Fibroblast of lung (primary cell): ENCODE measurements around the gene ATG10. TPM values are rescaled to one million over a fixed set of nuclear protein-coding genes. Genes with fewer than 3 reads are reported as not detected.

Experiments
- DNase-seq, 2 donors: peaks; one replicate each; pipeline versions ENCODE4 v3.0.0 to v3.0.0-alpha.2; 2010; ENCODE audit warnings: low read depth in 2 of 2
- H2AFZ ChIP-seq: 2 replicates; pipeline ENCODE4 v1.5.1; 2012; ENCODE audit warnings: low read length, control low read depth, inconsistent platforms
- H3K27ac ChIP-seq: 2 replicates; pipeline ENCODE4 v1.5.1; 2011; ENCODE audit warnings: low read length, control low read depth; ENCODE audit not compliant: insufficient read depth
- H3K27me3 ChIP-seq: 2 replicates; pipeline ENCODE4 v1.5.1; 2011; ENCODE audit warnings: mild to moderate bottlenecking, low read length; ENCODE audit not compliant: control insufficient read depth, insufficient read depth
- H3K36me3 ChIP-seq: 2 replicates; pipeline ENCODE4 v1.5.1; 2011; ENCODE audit warnings: low read length; ENCODE audit not compliant: control insufficient read depth, insufficient read depth
- H3K4me1 ChIP-seq: 2 replicates; pipeline ENCODE4 v1.5.1; 2011; ENCODE audit warnings: low read length; ENCODE audit not compliant: control insufficient read depth, insufficient read depth; ENCODE audit errors: extremely low read depth
- H3K4me2 ChIP-seq: 2 replicates; pipeline ENCODE4 v1.5.1; 2011; ENCODE audit warnings: low read length, control low read depth; ENCODE audit not compliant: insufficient read depth; ENCODE audit errors: extremely low read depth
- H3K4me3 ChIP-seq, 4 experiments: fragments of 200-600 bp in 1 of 4; sonication (generic) in 1 of 4; replicated peaks in 1 of 4; 2 replicates each; pipeline ENCODE4 v1.5.1; 2011 to 2016; ENCODE audit warnings: low read length in 4 of 4, low read depth in 3 of 4, mild to moderate bottlenecking in 3 of 4, control low read depth in 2 of 4, inconsistent platforms in 1 of 4, mixed read lengths in 1 of 4; ENCODE audit not compliant: insufficient read depth in 1 of 4; ENCODE audit errors: control extremely low read depth in 1 of 4
- H3K79me2 ChIP-seq: 2 replicates; pipeline ENCODE4 v1.5.1; 2012; ENCODE audit warnings: mild to moderate bottlenecking, low read length, inconsistent platforms; ENCODE audit not compliant: control insufficient read depth, insufficient read depth
- H3K9ac ChIP-seq: 2 replicates; pipeline ENCODE4 v1.5.1; 2011; ENCODE audit warnings: mild to moderate bottlenecking, low read length, control low read depth; ENCODE audit not compliant: insufficient read depth
- H3K9me3 ChIP-seq: 2 replicates; pipeline ENCODE4 v1.5.1; 2012; ENCODE audit warnings: low read depth, low read length; ENCODE audit not compliant: control insufficient read depth, insufficient read depth
- H4K20me1 ChIP-seq: 2 replicates; pipeline ENCODE4 v1.5.1; 2011; ENCODE audit warnings: low read length; ENCODE audit not compliant: control insufficient read depth, insufficient read depth; ENCODE audit errors: extremely low read depth
- EZH2 ChIP-seq: IDR thresholded peaks from 2 replicates; pipeline ENCODE4 v1.5.1; 2012; ENCODE audit warnings: low read length, control low read depth, mild to moderate bottlenecking; ENCODE audit errors: missing control alignments
- polyA plus RNA-seq, 2 donors: library from polyadenylated mRNA; depleted of rRNA in 1 of 2; stranded (reverse) in 1 of 2; unstranded in 1 of 2; fragments of >200 nt; gene quantifications; 2 replicates each; pipeline ENCODE4 v1.2.1, GENCODE V29; 2011 to 2012; ENCODE audit warnings: missing spikeins in 1 of 2
- total RNA-seq: library from RNA; depleted of rRNA; stranded (reverse); fragments of >200 nt; gene quantifications from 2 replicates; pipeline ENCODE4 v1.2.1, GENCODE V29; 2014
- TF ChIP-seq, protein P1 (sequence below), 2 donors: IDR thresholded peaks in 1 of 2; conservative IDR thresholded peaks in 1 of 2; 1 replicate in 1 of 2; 2 replicates in 1 of 2; pipeline ENCODE4 v1.5.1; 2011 to 2012; ENCODE audit warnings: low read length in 2 of 2, control low read depth in 1 of 2, inconsistent platforms in 1 of 2, low read depth in 1 of 2, mild to moderate bottlenecking in 1 of 2

The ATG10 gene
- total and polyA plus RNA-seq, 2 donors (not counting 1 experiment from before 2014, with no cell fraction given): 2.5 to 8.8 TPM

DNA sequence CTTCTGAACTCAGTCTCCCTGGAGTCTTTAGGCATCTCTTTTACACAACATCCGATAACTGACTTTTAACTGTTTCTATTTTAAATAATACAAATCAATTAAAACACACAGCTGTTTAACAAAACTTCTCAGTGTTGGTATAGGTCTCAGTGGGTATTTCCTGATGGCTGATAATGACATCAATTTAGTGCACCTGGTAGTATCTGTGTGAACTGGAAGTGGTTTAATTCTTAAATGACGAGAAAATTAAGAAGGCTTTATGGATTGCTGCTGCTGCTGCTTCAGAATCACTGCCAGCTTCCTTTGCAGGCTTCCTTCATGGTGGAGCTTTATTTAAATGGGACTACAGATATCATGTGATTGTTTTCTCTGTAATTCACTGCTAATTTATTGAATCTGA is 214.0 kb downstream of the ATG10 start:
- no peaks in the 10 kb centered on the region for H3K4me1 ChIP-seq
- no peaks in the 10 kb centered on the region for H3K36me3 ChIP-seq
- H3K4me3 ChIP-seq: no peak overlapping the region
- H3K79me2 ChIP-seq: no peaks in the 10 kb centered on the region
- no peak for DNase-seq
- no peaks in the 10 kb centered on the region for H3K9me3 ChIP-seq
- no peaks in the 10 kb centered on the region for H4K20me1 ChIP-seq
- H3K4me2 ChIP-seq: no peak overlapping the region
- no peak overlapping the region for H2AFZ ChIP-seq
- H3K27ac ChIP-seq: no peak overlapping the region
- H3K27me3 ChIP-seq: no peaks in the 10 kb centered on the region
- TF ChIP-seq, protein P1, sequence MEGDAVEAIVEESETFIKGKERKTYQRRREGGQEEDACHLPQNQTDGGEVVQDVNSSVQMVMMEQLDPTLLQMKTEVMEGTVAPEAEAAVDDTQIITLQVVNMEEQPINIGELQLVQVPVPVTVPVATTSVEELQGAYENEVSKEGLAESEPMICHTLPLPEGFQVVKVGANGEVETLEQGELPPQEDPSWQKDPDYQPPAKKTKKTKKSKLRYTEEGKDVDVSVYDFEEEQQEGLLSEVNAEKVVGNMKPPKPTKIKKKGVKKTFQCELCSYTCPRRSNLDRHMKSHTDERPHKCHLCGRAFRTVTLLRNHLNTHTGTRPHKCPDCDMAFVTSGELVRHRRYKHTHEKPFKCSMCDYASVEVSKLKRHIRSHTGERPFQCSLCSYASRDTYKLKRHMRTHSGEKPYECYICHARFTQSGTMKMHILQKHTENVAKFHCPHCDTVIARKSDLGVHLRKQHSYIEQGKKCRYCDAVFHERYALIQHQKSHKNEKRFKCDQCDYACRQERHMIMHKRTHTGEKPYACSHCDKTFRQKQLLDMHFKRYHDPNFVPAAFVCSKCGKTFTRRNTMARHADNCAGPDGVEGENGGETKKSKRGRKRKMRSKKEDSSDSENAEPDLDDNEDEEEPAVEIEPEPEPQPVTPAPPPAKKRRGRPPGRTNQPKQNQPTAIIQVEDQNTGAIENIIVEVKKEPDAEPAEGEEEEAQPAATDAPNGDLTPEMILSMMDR (conservative IDR thresholded peaks at IDR 0.05 in 1 of 2, IDR thresholded peaks at IDR 0.05 in 1 of 2; ENCODE audit: low read depth in 1 of 2, low read length in 2 of 2): no peak
- no peak for TF ChIP-seq EZH2
- H3K9ac ChIP-seq: no peak overlapping the region

DNA sequence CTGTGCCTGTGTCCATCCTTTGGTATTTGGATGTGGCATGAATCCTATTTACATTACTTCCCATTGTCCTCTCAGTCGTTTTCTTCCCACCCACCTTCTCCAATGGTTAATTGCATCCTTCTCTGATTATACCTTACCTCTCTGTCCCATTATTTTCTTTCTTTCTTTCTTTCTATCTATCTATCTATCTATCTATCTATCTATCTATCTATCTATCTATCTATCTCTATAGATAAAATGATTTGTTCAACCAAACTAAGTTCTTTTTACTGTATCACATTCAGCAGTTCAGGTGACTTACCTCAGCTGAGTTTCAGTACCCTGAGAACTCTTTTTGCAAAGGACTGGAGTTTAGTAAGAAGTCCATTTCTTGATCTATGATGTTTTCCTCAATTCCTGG is 225.7 kb downstream of the ATG10 start:
- no peaks in the 10 kb centered on the region for H3K27me3 ChIP-seq
- no peak overlapping the region for H3K9ac ChIP-seq
- H3K9me3 ChIP-seq: no peaks in the 10 kb centered on the region
- no peaks in the 10 kb centered on the region for H3K4me1 ChIP-seq
- H2AFZ ChIP-seq: no peak overlapping the region
- H3K27ac ChIP-seq: no peak overlapping the region
- no peak overlapping the region for H3K4me3 ChIP-seq
- no peak for DNase-seq
- H4K20me1 ChIP-seq: no peaks in the 10 kb centered on the region
- TF ChIP-seq, protein P1 (conservative IDR thresholded peaks at IDR 0.05 in 1 of 2, IDR thresholded peaks at IDR 0.05 in 1 of 2; ENCODE audit: low read depth in 1 of 2, low read length in 2 of 2): no peak
- no peak for TF ChIP-seq EZH2
- H3K79me2 ChIP-seq: no peaks in the 10 kb centered on the region
- H3K36me3 ChIP-seq: no peaks in the 10 kb centered on the region
- H3K4me2 ChIP-seq: no peak overlapping the region

- TF ChIP-seq, protein P1 (conservative IDR thresholded peaks at IDR 0.05 in 1 of 2, IDR thresholded peaks at IDR 0.05 in 1 of 2; ENCODE audit: low read depth in 1 of 2, low read length in 2 of 2): no peak
- no peak for TF ChIP-seq EZH2
- Histone ChIP-seq H3K9ac (no peak overlapping the region), H3K4me3 (no peak overlapping the region), H3K27ac (no peak overlapping the region), H3K9me3 (no peaks in the 10 kb centered on the region), H4K20me1 (no peaks in the 10 kb centered on the region), H3K27me3 (no peaks in the 10 kb centered on the region), H3K36me3 (no peaks in the 10 kb centered on the region), H3K79me2 (no peaks in the 10 kb centered on the region), H3K4me2 (no peak overlapping the region), H2AFZ (no peak overlapping the region), H3K4me1 (no peaks in the 10 kb centered on the region)
- no peak for DNase-seq
Observed at GRCh38 chr5:82204567-82204966, 232.7 kb downstream of the ATG10 start.
